ENCODE results near the gene ZDHHC19. TPM values are rescaled to one million over a fixed set of nuclear protein-coding genes. Genes with fewer than 3 reads are reported as not detected.
"Not testable (repeated sequence)": the region's sequence is repeated elsewhere in the genome, so short reads cannot be mapped to it uniquely, and the experiment has no call there.

Gene ZDHHC19
- polyA plus RNA-seq, 3 donors, result 0.34 TPM; not detected in 2

DNA sequence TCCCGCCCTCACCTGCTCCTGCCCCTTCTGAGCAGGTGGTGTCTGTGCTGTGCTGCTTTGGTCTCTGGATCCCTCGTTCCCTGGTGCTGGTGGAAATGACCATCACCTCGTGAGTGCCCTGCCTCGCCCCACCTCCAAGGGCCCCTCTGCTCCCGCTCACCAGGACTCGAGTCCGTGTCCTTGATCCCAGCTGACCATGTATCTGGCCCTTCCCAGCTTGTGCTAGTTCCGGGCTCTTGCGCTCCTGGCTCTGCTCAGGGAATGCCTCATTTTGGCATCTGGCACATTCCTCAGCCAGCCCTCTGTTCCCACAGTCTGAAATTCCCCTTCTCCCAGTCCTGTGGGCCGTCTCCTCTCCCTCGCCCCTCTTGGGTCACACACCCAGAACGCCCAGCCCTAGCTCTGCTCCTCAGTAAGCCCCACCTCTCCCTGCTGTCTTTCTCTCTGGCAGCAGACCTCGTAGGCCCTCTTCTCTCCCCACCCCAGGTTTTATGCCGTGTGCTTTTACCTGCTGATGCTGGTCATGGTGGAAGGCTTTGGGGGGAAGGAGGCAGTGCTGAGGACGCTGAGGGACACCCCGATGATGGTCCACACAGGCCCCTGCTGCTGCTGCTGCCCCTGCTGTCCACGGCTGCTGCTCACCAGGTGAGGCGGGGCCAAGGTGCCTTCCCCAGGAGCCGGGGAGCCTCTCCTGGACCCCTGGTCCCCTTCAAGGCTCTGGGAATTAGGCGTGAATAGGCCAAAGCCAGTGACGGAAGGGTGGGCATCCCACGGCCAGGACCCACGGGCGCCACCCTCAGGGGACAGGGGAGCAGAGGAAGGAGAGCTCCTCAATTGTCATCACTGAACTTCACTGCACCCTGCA, 16.7 kb upstream of the ZDHHC19 start:
- DNase-seq (ENCODE audit: extremely low read depth in 1 of 11, low read depth in 9 of 11, low spot score in 4 of 11), result no peak

DNA sequence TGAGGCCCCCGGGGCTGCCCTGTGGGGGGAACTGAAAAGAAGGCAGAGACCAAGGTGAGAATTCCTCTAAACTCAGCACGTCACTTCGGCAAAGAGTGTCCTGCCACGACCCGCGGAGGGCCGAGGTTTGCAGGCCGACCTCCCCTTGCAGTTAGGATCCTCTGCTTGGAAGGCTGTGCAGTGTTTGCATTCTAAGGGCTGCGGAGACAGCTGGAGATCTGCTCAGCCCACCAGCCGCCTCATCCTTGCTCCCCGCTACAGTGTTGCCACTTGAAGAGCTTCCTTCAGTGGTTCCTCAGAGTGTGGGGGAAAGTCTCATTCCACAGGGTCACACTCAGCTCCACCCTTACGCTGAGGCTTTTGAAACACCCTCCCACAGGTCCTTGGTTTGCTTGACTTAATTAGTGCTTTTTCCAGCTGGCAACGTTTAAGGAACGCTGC, 15.9 kb upstream of the ZDHHC19 start:
- no peak for DNase-seq (ENCODE audit: extremely low read depth in 1 of 11, low read depth in 9 of 11, low spot score in 4 of 11)

GRCh38 chr3:196225763-196226364, 14.7 kb upstream of the ZDHHC19 start:
- DNase-seq (ENCODE audit: extremely low read depth in 1 of 11, low read depth in 9 of 11, low spot score in 4 of 11), result no peak

- no peak for DNase-seq (ENCODE audit: extremely low read depth in 1 of 11, low read depth in 9 of 11, low spot score in 4 of 11)
These were observed 13.9 kb upstream of the ZDHHC19 start for GRCh38 chr3:196225086-196225485.

- no peak for DNase-seq (ENCODE audit: extremely low read depth in 1 of 11, low read depth in 9 of 11, low spot score in 4 of 11)
These were observed 11.8 kb upstream of the ZDHHC19 start for GRCh38 chr3:196222876-196223595.

DNA sequence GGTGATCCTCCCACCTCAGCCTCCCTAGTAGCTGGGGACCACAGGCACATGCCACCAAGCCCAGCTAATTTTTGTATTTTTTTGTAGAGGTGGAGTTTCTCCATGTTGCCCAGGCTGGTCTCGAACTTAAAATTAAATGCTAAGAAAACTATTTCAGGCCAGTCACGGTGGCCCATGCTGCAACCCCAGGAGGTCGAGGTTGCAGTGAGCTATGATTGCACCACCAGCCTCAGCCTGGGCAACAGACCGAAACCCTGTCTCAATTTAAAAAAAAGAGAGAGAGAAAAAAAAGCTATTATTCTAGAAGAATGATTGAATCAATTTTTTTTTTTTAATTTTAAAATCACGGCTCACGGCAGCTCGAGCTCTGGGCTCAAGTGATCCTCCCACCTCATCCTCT, 9.8 kb upstream of the ZDHHC19 start:
- no peak for DNase-seq (ENCODE audit: extremely low read depth in 1 of 11, low read depth in 9 of 11, low spot score in 4 of 11)

GRCh38 chr3:196220587-196220986, 9.4 kb upstream of the ZDHHC19 start:
- DNase-seq (ENCODE audit: extremely low read depth in 1 of 11, low read depth in 9 of 11, low spot score in 4 of 11), result no peak

DNA sequence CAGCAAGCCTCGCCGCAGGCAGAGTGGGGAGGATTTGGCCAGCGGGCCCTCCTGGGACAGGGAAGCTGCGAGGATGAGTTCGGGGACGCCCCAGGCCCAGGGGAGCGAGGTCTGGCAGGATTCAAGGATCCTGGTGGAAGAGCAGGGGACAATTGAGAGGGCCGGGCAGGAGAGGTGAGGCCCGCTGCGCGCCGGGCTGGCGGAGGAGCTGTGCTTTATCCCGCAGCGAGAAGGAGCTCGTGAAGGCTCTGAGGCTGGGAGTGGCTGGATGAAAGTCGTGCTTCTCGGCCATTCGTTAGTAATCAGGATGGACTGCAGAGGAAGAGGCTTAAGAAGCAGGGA, 8.7 kb upstream of the ZDHHC19 start:
- no peak for DNase-seq (ENCODE audit: extremely low read depth in 1 of 11, low read depth in 9 of 11, low spot score in 4 of 11)

DNA sequence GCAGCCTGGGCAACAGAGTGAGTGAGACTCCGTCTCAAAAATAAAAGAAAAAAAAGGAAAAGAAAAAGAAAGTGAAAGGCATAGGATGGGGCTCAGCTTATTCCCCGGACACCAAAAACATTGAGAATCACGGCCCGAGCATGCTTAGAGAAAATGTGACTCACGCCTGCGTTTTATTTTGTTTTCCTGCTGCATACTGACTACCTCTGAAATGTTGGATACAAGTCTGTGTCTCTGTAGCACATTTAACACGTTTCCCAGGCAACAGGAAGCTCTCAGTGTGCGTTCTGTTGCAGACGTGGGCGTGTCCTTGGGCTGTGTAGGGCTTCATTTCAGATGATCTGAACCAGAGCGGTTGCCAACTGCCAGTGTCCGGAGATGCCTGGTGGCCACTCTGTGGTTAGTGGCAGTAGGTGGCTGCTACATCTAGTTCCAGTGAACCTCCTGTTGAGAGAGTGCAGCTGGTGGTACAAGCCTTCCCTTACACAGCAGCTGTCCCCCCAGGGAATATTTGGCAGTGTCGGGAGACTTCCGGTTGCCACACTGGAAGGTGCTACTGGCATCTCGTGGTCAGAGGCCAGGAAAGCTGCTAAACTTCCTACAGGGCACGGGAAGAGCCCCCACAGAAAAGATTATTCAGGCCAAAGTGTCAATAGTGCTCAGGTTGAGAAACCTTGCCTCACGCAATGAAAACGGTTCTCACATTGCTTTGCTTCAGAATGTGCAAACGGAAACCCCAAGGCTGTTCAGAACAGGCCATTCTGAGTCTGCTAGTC, 8.2 kb upstream of the ZDHHC19 start:
- DNase-seq (ENCODE audit: extremely low read depth in 1 of 11, low read depth in 9 of 11, low spot score in 4 of 11), result peak in 6 of 11 donors; percentile 11 to 60 (median 48)

DNA sequence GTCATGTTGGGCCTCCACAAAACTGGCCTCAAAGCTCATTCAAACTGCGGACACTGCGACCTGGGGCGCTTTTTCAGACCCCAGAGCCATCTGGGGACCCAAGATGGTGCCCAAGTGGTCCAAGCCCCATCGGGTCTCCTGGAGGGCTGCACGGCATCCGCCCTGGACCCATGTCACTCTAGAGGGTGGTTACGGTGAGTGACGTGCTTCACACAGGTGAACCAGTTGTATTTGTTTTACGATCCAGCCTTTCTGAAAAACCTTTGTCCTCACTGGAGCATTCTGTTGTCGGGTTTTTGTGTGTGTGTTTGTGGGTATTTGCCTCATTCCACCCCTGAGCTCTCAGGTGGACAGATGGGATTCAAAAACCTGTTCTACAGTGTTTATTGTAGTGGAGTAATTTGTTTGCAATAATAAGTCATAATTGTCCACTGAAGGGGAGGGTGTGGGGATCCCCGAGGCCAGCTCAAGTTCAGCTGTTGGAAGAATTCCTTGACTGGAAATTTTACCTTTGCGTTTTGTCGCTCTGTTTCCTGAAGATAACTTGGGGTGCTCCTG, 7.0 kb upstream of the ZDHHC19 start:
- no peak for DNase-seq (ENCODE audit: extremely low read depth in 1 of 11, low read depth in 9 of 11, low spot score in 4 of 11)

DNA sequence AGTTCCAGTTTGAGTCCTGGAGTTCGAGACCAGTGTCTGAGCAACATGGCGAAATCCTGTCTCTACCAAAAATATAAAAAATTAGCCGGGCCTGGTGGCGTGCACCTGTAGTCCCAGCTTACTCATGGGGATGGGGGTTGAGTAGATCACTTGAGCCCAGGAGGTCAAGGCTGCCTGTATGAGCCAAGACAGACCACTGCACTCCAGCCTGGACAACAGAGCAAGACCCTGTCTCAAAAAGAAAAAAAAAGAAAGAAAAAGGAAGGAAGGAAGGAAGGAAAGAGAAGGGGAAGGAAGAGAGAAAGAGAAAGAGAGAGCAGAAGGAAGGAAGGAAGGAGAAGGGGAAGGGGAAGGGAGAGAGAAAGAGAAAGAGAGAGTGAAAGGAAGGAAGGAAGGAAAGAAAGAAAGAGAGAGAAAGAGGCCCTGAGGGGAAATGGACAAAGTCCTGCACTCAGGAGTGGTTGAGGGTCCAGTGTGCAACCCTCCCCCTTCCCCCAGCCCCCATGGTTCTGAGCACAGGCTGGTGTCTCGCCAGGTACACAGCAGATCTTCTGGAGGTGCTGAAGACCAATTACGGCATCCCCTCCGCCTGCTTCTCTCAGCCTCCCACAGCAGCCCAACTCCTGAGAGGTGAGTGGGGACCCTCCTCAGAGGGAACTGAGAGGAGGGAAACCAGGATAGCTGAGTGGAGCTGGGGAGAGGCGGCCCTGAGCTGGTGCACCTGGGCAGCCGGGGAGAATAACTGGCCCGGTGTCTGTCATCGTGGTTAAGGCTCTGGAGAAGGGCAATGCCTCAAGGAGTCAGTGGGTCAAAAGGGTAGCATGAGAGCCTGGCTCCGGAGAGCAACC, 6.3 kb upstream of the ZDHHC19 start:
- DNase-seq (ENCODE audit: extremely low read depth in 1 of 11, low read depth in 9 of 11, low spot score in 4 of 11), result no peak

GRCh38 chr3:196216681-196217211, 5.5 kb upstream of the ZDHHC19 start:
- no peak for DNase-seq (ENCODE audit: extremely low read depth in 1 of 11, low read depth in 9 of 11, low spot score in 4 of 11)

- no peak for DNase-seq (ENCODE audit: extremely low read depth in 1 of 11, low read depth in 9 of 11, low spot score in 4 of 11)
These were observed 4.9 kb upstream of the ZDHHC19 start, which contains the start of gene SLC51A for GRCh38 chr3:196216089-196216564. Gene SLC51A (plus strand): TSS chr3:196216534. CDS start chr3:196216713, 179 bp downstream.

GRCh38 chr3:196215493-196216020, 4.4 kb upstream of the ZDHHC19 start:
- no peak for DNase-seq (ENCODE audit: extremely low read depth in 1 of 11, low read depth in 9 of 11, low spot score in 4 of 11)

DNA sequence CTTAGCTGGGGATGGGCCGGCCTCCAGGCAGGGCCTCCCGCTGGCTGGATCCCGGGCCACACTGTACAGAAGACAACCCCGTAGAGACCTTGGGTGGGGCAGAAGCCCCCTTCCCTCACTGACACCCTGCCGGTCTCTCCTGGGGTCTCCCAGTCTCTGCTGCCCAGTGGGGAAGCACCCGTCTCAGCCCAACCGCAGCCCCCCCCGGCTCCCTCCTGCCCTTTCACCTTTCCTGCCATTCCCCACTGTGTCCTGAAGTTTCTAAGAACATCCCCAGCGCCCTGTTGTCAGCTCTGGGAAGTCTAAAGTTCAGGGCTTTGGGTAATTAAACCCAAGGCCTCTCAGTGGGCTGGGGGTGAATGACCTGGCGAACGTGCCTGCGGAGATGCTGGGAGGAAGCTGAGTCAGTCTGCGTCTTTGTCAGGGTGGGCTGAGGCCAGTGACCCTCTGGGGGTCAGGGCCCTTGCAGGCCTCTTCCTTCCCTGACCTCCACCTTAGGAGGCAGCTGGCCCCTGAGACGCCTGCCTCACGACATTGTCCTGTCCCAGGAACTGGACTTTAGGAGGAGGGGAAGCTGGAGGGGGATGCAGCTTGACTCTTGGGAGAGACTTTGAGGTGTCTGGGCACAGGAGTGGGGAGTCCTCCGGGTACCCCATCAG, 3.7 kb upstream of the ZDHHC19 start:
- no peak for DNase-seq (ENCODE audit: extremely low read depth in 1 of 11, low read depth in 9 of 11, low spot score in 4 of 11)

- DNase-seq (ENCODE audit: extremely low read depth in 1 of 11, low read depth in 9 of 11, low spot score in 4 of 11), result not testable (repeated sequence)
These were observed 1.1 kb downstream of the ZDHHC19 start for GRCh38 chr3:196209944-196210672.

Data from renal cortex interstitium (tissue), 11 donors.